Dedifferentiated amniotic fluid mesenchymal stem cell (primary cell): ENCODE measurements around the gene CDC27.
A peak's percentile ranks its signal among the peaks of the same experiment; 100 is the strongest.
"Not testable (repeated sequence)": the region's sequence is repeated elsewhere in the genome, so short reads cannot be mapped to it uniquely, and the experiment has no call there.

Experiments
- DNase-seq: peaks from one replicate; pipeline ENCODE4 v3.0.0-alpha.2; 2016; ENCODE audit errors: extremely low spot score

CDC27 gene

DNA sequence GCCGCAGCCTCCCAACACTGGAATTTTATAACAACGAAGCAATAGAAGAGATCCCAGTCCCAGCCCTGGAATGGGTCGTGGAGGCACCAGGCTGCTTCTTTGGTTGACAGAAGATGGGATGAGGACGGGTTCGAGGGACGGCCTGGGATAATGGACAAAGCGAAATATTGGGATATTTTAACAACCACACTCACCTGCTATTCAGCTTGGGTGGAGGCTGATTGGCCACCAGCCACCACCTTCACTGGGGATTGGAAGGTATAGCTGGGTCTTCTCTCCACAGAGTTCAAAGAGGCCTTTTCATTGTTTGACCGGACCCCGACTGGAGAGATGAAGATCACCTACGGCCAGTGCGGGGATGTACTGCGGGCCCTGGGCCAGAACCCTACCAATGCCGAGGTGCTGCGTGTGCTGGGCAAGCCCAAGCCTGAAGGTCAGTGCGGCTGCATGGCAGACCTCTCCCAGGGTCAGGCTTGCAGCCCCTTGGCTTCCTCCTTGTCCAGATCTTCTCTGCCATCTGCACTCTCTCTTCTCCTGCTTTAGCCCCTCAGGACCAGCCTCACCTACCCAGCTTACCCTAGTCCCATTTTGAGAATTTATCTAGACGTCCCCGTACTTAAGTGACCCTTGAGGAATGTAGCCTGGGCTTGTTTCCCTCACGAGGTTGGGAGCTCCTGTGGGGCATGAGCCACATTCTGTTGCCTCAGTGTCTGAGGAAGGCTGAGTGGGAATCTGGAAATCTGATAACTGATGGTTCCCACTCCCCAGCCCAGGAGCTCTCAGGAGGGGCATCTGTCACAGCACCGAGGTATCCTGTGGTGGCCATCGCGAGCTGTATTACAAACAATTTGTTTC is 30.8 kb upstream of the CDC27 start:
- DNase-seq, result no peak

GRCh38 chr17:47218896-47219430 is 29.9 kb upstream of the CDC27 start:
- no peak for DNase-seq

DNA sequence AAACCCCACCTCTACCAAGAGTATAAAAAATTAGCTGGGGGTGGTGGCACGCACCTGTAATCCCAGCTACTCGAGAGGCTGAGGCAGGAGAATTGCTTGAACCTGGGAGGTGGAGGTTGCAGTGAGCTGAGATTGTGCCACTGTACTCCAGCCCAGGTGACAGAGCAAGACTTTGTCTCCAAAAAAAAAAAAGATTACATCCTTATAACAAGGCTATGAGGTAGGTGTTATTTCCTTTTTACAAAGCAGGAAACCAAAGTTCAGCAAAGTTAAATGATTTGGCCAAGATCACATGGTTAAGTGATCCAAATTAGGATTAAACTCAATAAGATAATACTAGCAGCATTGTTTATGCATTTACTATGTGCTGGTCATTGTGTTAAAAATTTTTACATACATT is 28.2 kb upstream of the CDC27 start:
- DNase-seq, result not testable (repeated sequence)

- not testable (repeated sequence) for DNase-seq
Observed at GRCh38 chr17:47216821-47217220, 27.7 kb upstream of the CDC27 start.

- DNase-seq, result no peak
Observed at GRCh38 chr17:47214931-47215330, 25.8 kb upstream of the CDC27 start.

- no peak for DNase-seq
Observed at GRCh38 chr17:47213540-47213939, 24.4 kb upstream of the CDC27 start.

DNA sequence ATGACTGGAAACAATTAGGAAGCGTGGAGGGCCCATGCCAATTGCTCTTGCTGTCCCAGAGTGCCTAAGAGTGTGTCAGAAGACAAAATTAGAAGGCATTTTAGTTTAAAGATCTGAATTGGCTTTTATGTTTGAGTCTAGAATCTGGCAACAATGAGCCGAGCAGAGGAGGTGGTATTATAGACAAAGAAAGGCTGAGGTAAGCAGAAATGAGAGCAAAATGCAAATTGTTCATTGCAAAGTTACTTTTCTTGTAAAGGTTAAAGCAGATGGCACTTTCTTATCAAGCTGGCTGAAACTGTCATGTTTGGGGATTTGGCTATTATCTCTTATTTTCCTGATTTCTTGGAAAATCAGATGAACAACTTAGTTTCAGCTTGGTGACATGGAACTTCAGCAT is 23.4 kb upstream of the CDC27 start:
- DNase-seq, result no peak

DNA sequence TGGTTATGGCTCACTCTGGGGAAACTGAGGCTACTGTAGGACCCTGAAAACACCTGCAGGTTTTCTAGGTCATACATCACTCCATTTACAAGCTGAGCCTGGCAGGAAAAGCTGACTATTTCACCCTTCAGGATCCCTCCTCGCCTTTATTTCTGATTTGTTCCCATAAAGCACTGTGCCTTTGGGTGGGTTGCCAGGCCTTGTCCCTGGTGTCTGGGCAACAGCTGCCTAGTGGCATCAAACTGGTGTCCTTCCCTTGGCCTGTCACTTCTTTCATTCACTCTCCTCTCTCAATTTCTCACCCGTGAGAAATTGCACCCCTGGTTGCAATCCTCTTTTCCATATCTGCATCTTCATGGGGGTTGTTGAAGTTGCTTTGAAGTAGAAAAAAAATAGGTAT is 21.7 kb upstream of the CDC27 start:
- no peak for DNase-seq

DNA sequence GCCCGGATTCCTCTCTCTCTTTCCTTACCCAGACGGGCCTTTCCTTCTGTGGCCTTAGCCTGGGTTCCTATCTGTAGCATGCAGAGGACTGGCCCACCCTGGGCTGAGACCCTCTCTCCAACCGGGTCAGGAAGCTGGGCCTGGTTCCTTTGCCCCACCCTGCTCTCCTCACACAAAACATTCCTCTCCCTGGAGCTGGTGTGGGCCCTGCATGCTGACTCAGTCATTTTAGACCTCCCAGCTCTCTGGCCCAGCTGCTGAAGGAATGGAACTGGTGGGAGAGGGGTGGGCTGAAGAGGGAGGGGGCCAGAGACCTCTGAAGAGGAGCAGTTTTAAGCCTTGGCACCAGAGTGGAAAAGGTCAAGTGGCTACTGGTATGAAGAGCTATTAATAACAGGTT is 21.0 kb upstream of the CDC27 start:
- DNase-seq, result no peak

- no peak for DNase-seq
Observed at GRCh38 chr17:47209499-47209898, 20.4 kb upstream of the CDC27 start.

DNA sequence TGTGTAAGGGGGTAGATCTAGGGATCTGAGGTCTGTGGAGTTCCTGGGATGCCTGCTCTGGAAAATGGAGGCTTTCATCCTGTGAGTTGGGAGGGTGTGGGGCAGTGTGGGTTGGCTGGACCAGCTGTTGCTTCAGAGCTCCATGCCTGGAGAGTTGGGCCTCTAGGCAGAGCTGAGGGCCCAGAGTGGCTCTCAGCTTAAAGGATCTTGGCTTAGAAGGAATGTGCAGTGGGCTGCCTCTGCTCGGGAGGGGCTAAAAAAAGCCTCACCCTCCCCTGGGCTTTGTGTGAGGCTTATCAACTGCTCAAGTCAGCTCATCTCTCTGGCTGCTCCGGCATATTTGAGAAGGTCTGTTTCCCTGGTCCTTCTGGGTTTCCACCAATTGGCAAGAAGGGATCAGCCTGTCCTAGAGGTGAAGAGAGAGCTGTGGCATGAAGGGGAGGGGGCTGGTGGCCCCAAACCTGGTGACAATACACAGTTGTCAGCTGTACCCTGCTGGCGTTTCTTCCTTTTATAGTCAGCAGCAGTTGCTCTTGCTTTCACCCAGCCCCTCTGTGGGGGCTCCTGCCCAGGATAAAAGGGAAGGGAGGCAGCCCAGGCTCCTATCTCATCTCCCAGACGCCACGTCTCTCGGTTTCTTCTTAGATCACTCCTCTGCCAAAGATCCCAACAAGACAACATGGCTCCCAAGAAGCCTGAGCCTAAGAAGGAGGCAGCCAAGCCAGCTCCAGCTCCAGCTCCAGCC is 19.8 kb upstream of the CDC27 start, which contains the start of gene MYL4:
TSS of gene MYL4 (plus strand) at position 605 of the 745 bp plus-strand sequence. CDS start at position 680, 75 bp downstream.
- DNase-seq, result no peak

- DNase-seq, result no peak
Observed at GRCh38 chr17:47207143-47208067, 18.3 kb upstream of the CDC27 start.

DNA sequence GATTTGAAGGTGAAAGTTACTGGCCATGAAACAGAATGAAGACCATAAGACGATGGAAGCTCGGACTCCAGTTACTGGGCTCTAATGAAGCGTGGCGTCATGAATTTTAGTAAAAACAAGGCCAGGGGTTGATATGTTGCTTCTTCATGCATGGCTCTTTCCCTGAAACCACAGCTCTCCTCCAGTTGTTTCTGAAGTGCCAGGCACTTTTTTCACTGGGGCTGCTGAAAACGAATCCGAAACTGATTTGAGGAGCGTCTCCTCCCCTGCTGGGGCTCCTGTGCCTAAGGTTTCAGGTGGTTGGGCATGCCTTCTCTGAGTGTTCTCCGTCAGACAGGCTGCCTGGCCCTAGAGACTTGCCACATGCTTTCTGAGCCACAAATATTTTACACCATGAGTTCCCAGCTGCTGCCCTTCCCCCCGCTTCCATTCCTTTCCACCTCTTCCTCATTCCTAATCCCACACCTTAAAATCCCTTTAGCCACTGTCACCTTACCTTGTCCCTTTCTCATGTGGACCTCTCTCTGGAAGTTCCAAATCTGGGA is 16.4 kb upstream of the CDC27 start:
- DNase-seq, result peak; percentile 55

DNA sequence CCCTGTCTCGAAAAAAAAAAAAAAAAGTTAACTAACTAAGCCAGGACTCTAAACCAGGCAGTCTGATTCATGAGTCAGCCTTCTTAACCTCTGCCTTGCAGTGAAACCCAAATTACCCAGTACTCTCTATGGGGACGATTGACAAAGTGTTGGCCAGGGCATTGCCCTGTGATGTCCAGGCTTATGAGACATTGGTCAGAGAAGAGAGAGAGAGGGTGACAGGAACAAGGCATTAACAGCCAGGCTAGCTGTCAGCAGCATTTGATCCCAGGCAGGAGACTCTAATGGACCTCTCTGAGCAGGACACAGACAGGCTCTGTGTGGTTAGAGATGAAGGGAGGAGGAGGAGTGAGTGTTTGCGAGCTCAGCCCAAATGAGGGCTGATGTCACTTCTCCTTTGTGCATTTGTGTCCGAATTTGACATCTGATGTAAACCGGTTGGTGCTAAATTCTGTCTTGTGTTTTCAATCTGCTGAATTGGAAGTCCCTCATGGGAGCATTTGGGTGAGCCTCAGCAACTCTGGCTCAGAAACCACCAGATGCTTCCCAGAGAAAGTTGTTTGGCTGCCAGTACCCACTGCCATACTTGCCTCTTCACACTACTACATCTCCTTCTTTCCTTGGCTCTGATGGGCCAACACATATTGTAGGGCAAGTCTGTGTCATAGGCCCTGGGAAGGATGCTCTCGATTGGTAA is 15.8 kb upstream of the CDC27 start:
- no peak for DNase-seq

DNA sequence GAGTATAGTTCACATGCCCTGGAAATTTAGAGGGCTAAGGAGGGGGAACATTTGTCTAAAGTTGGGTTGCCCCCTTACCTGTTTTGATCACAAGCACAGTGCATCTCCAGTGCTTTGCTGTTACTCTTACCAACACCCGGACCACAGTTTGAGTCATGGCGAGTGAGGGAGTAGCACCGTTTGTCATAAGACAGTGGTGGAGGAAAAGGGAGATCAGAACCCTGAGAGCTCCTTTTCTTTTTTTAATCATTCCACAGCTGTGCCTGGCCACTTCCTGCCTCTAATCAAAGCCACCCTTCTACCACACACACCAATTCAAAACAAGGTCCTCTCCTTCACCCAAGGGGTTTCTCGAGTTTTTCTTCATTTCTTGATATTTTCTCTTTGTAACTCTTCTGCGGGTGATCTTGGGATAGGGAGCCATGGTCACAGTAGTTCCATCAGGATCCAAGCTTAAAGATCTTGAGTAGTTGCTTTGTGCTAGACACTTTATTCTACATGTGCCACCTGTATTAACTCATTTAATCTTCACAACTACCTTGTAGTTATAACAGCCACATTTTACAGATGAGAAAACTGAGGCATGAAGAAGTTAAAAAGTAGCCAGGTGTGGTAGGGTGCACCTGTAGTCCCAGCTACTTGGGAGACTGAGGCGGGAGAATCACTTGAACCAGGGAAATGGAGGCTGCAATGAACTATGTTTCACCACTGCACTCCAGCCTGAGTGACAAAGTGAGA is 15.1 kb upstream of the CDC27 start:
- no peak for DNase-seq

- no peak for DNase-seq
Observed at GRCh38 chr17:47201166-47201565, 12.1 kb upstream of the CDC27 start.

DNA sequence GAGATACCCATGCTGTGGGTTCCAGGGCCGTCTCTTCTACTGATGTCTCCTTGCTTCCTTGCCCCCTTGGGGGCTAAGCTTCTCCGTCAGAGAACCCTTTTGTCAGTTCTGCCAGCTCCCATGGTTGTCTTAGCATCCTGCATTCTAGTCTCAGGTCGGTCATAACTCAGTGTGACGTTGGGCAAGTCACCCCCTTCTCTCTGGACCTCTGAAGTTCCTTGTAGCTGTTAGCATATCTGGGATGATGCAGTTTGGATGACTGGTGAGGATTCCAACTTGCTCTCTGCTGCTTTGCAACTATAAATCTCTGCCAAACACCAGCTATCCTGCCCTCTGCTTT is 11.2 kb upstream of the CDC27 start:
- DNase-seq, result no peak

DNA sequence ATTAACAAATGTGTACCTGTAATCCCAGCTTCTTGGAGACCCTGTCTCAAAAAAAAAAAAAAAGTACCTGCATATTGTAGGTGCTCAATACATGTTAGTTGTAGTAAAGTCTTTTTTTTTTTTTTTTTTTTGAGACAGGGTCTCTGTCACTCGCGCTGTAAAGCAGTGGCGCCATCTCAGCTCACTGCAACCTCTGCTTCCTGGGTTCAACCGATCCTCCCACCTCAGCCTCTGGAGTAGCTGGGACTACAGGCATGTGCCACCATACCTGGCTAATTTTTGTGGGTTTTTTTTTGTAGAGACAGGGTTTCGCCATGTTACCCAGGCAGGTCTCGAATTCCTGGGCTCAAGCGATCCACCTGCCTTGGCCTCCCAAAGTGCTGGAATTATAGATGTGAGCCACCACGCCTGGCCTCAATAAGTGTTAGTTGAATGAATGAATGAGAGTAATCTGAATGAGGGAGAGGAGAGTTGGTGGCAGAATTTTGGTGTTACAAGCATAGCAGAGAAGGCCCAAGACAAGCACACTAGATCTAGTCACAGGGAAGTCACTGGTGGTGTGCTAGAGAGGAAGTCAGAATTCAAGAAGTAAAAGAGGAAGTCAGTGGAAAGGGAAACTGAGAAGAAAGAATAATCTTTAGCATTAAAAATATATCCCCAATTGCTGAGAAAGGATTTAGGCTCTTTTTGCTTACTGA is 10.7 kb upstream of the CDC27 start:
- no peak for DNase-seq

DNA sequence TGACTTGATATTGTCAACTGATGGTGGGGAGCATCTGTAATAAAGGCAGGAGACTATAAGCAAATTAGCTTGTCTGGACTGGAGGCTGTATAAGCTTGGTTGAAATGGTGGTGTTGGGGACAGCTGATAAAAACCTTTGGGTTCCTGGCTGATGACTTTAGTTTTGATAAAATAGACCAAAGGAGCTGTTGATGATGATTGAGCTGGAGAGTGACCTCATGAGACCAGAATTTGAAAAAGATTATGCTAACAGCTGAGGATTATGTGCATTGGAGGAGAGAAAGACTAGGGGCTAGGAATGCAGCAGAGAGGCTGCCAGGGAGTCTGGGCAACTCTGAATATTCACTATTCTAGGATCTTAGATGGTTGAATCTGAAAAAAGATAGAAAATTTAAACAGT is 8.7 kb upstream of the CDC27 start:
- no peak for DNase-seq
